ENCODE measurements around the gene MATN3. TPM values are rescaled to one million over a fixed set of nuclear protein-coding genes. Genes with fewer than 3 reads are reported as not detected.
A peak's percentile ranks its signal among the peaks of the same experiment; 100 is the strongest.

Gene MATN3
- total RNA-seq, 1 experiment from 2014 or later, result 13.5 TPM

DNA sequence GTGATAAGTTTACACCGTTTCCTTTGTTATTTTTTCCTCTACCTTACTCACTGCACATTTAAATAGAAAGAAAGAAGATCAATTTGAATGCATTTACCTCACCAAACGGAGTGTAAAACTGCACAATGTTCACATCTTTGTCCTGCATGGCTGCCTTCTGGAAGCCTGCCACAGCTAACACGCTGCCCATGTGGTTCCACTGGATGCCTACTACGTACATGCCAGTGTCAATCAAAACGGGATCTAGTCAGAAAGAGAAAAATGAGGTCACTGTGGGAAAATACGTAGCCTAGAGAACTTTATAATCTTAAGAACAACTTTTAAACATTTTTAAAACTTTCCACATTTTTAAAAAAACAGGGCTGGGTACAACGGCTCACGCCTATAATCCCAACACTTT, 39.0 kb downstream of the MATN3 start:
- no peak overlapping the region for H2AFZ ChIP-seq (ENCODE audit: low read length)
- WGBS (ENCODE audit: extremely low coverage, insufficient read length, low lambda C conversion rate), result no CpG with 5 or more reads among the region's 8 CpGs
- peaks cover 16 to 23% (median 21%) of the 10 kb centered on the region in 3 experiments for H3K36me3 Mint-ChIP-seq (ENCODE audit: insufficient read depth in 1 of 3, low read depth in 3 of 3)
- H3K79me2 ChIP-seq (ENCODE audit: insufficient read depth, low read length), result no peaks in the 10 kb centered on the region
- no peak overlapping the region for H3K23ac ChIP-seq (ENCODE audit: insufficient read length, low read depth, low read length)
- 0 out of 7 replicates have a peak overlapping the region, but pooled peaks of 1 of the 3 experiments have one; percentile 80 for H3K27ac Mint-ChIP-seq
- H3K4me1 ChIP-seq (ENCODE audit: insufficient read depth, low read length), result no peaks in the 10 kb centered on the region
- H3K27me3 Mint-ChIP-seq (ENCODE audit: low read depth), result no peaks in the 10 kb centered on the region
- no peak overlapping the region for H3T11ph ChIP-seq (ENCODE audit: low read length)
- no peak overlapping the region for H3K56ac ChIP-seq (ENCODE audit: insufficient read length, low read depth, low read length)
- no peak overlapping the region for H4K91ac ChIP-seq (ENCODE audit: insufficient read length, low read depth, low read length)
- no peak overlapping the region for H4K8ac ChIP-seq (replicated peaks; ENCODE audit: insufficient read length, low read depth, low read length)
- no peak overlapping the region for H4K5ac ChIP-seq (ENCODE audit: insufficient read length, low read depth, low read length)
- no peak overlapping the region for H3K27ac ChIP-seq (ENCODE audit: insufficient read length, low read depth, low read length)
- H3K18ac ChIP-seq (ENCODE audit: insufficient read length, low read depth, low read length), result no peak overlapping the region
- H3K4me1 Mint-ChIP-seq, result no peaks in the 10 kb centered on the region
- H3K9me3 Mint-ChIP-seq, result no peaks in the 10 kb centered on the region
- no peak overlapping the region for H3K4me2 ChIP-seq (ENCODE audit: insufficient read depth, insufficient read length, low read length)
- no peaks in the 10 kb centered on the region for H4K20me1 ChIP-seq (ENCODE audit: control insufficient read depth, insufficient read depth, insufficient read length)
- no peak for DNase-seq
- no peaks in the 10 kb centered on the region for H3K79me1 ChIP-seq (ENCODE audit: insufficient read depth, low read depth, low read length, poor library complexity, severe bottlenecking)
- H2BK120ac ChIP-seq (ENCODE audit: low read depth, low read length, poor library complexity, severe bottlenecking), result no peak overlapping the region
- no peak overlapping the region for H2BK5ac ChIP-seq (ENCODE audit: insufficient read length, low read length)
- no peak overlapping the region for H3K14ac ChIP-seq (ENCODE audit: insufficient read depth, low read length)
- H2BK12ac ChIP-seq (ENCODE audit: insufficient read length, low read depth, low read length), result no peak overlapping the region
- no peaks in the 10 kb centered on the region for H3K23me2 ChIP-seq (ENCODE audit: insufficient read length, low read depth, low read length, poor library complexity, severe bottlenecking)
- H3K4ac ChIP-seq (ENCODE audit: low read depth, low read length), result no peak overlapping the region
- no peak overlapping the region for H2BK20ac ChIP-seq (ENCODE audit: low read depth, low read length, poor library complexity, severe bottlenecking)
- H2BK15ac ChIP-seq (ENCODE audit: low read depth, low read length), result no peak overlapping the region
- H2AK5ac ChIP-seq (ENCODE audit: insufficient read length, low read length), result no peak overlapping the region
- H3K9ac ChIP-seq (ENCODE audit: extremely low read depth, insufficient read length, low read length), result no peak overlapping the region
- H3K9me3 ChIP-seq (ENCODE audit: control insufficient read depth, low read depth, low read length), result no peaks in the 10 kb centered on the region
- H3K27me3 ChIP-seq (ENCODE audit: insufficient read depth, low read length), result no peaks in the 10 kb centered on the region
- no peak overlapping the region for H3K4me3 Mint-ChIP-seq
- TF ChIP-seq, protein P1, sequence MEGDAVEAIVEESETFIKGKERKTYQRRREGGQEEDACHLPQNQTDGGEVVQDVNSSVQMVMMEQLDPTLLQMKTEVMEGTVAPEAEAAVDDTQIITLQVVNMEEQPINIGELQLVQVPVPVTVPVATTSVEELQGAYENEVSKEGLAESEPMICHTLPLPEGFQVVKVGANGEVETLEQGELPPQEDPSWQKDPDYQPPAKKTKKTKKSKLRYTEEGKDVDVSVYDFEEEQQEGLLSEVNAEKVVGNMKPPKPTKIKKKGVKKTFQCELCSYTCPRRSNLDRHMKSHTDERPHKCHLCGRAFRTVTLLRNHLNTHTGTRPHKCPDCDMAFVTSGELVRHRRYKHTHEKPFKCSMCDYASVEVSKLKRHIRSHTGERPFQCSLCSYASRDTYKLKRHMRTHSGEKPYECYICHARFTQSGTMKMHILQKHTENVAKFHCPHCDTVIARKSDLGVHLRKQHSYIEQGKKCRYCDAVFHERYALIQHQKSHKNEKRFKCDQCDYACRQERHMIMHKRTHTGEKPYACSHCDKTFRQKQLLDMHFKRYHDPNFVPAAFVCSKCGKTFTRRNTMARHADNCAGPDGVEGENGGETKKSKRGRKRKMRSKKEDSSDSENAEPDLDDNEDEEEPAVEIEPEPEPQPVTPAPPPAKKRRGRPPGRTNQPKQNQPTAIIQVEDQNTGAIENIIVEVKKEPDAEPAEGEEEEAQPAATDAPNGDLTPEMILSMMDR (conservative IDR thresholded peaks at IDR 0.05), result no peak

Measured in H9 (cell line).